GM12878 (cell line): ENCODE data around the gene CEP78. TPM values are rescaled to one million over a fixed set of nuclear protein-coding genes. Genes with fewer than 3 reads are reported as not detected.

ENCODE experiments used
- ATAC-seq: fragments of 200-7000 bp; cut with Tn5 transposase; 3 replicates; pipeline ENCODE4 v1.9.1; 2020; ENCODE audit warnings: mild to moderate bottlenecking, moderate library complexity
- BruUV-seq: library from RNA; stranded (reverse); fragments of 400-500 nt; replicated peaks from 2 replicates; lab custom pipeline; 2021; lab: Mats Ljungman, UMichigan
- CTCF ChIA-PET: fragments of 300-600 bp; sonication (Branson Sonifier 250); formaldehyde crosslinking; extraction: SDS; loops from one replicate; lab custom pipeline; 2021; ENCODE audit warnings: inconsistent platforms; lab: Yijun Ruan, JAX
- POLR2A ChIA-PET: fragments of 350-600 bp; formaldehyde crosslinking; extraction: SDS; loops from one replicate; lab custom pipeline; 2021; ENCODE audit warnings: inconsistent platforms; lab: Charles Lee
- RAD21 ChIA-PET: fragments of 300-600 bp; sonication (Branson Sonifier 250); formaldehyde crosslinking; loops from one replicate; lab custom pipeline; 2023; ENCODE audit warnings: antibody characterized with exemption; ENCODE audit not compliant: unreplicated experiment; lab: Charles Lee
- SMC1A ChIA-PET: fragments of 300-600 bp; sonication (Branson Sonifier 250); formaldehyde crosslinking; loops from one replicate; lab custom pipeline; 2023; ENCODE audit not compliant: unreplicated experiment, uncharacterized antibody; lab: Charles Lee
- DNase-seq: peaks from one replicate; pipeline ENCODE4 v3.0.0-alpha.2; 2011; ENCODE audit warnings: low read depth, low spot score
- FAIRE-seq: peaks from 3 replicates; lab custom pipeline; 2011; peaks lifted over from hg19 to GRCh38; lab: Jason Lieb, UNC
- H2AFZ ChIP-seq: 2 replicates; pipeline ENCODE4 v1.6.0; 2011; ENCODE audit warnings: low read depth, low read length, control low read depth; ENCODE audit not compliant: control insufficient read depth
- H3K27ac ChIP-seq: 2 replicates; pipeline ENCODE4 v1.5.1; 2011; ENCODE audit warnings: control low read depth; ENCODE audit not compliant: control insufficient read depth, insufficient read depth
- H3K27me3 ChIP-seq, 2 experiments: replicated peaks in 1 of 2; 2 replicates each; pipeline versions ENCODE4 v1.6.0 to v1.6.1; 2011; ENCODE audit warnings: low read length in 1 of 2; ENCODE audit not compliant: control insufficient read depth in 2 of 2, insufficient read depth in 2 of 2
- H3K36me3 ChIP-seq, 2 experiments: 2 replicates each; pipeline ENCODE4 v1.5.1; 2011; ENCODE audit warnings: low read length in 1 of 2; ENCODE audit not compliant: control insufficient read depth in 2 of 2, insufficient read depth in 2 of 2
- H3K4me1 ChIP-seq: 2 replicates; pipeline ENCODE4 v1.6.1; 2011; ENCODE audit warnings: mild to moderate bottlenecking, low read length, moderate library complexity, mixed read lengths; ENCODE audit not compliant: control insufficient read depth, insufficient read depth
- H3K4me2 ChIP-seq: 2 replicates; pipeline ENCODE4 v1.6.0; 2011; ENCODE audit warnings: control low read depth; ENCODE audit not compliant: control insufficient read depth, insufficient read depth
- H3K4me3 ChIP-seq: fragments of 200-600 bp; sonication (generic); 2 replicates; pipeline ENCODE4 v1.5.1; 2016
- H3K79me2 ChIP-seq: 2 replicates; pipeline ENCODE4 v1.6.0; 2011; ENCODE audit warnings: low read length; ENCODE audit not compliant: control insufficient read depth, insufficient read depth
- H3K9ac ChIP-seq: 2 replicates; pipeline ENCODE4 v1.8.0; 2011; ENCODE audit warnings: low read length, control low read depth, mixed read lengths; ENCODE audit not compliant: control insufficient read depth, insufficient read depth
- H3K9me3 ChIP-seq: replicated peaks from 3 replicates; pipeline ENCODE4 v1.5.1; 2011; ENCODE audit warnings: mild to moderate bottlenecking, low read length; ENCODE audit not compliant: control insufficient read depth, insufficient read depth
- H4K20me1 ChIP-seq: 2 replicates; pipeline ENCODE4 v1.6.0; 2011; ENCODE audit not compliant: control insufficient read depth, insufficient read depth
- CBFB ChIP-seq: IDR thresholded peaks from 2 replicates; pipeline ENCODE4 v1.6.1; 2016; ENCODE audit warnings: antibody characterized with exemption, low read depth
- CEBPB ChIP-seq, 2 experiments: fragments of 150-350 bp in 1 of 2; IDR thresholded peaks; 2 replicates each; pipeline ENCODE4 v1.6.1; 2012 to 2014; ENCODE audit warnings: low read depth in 2 of 2, low read length in 2 of 2, borderline replicate concordance in 1 of 2, inconsistent platforms in 1 of 2
- CREB1 ChIP-seq: IDR thresholded peaks from 2 replicates; pipeline ENCODE4 v1.6.1; 2012; ENCODE audit warnings: low read depth, mild to moderate bottlenecking, inconsistent platforms
- HDAC2 ChIP-seq: fragments of 200-600 bp; sonication (generic); IDR thresholded peaks from 2 replicates; pipeline ENCODE4 v1.6.1; 2017
- MEF2B ChIP-seq: fragments of 450-650 bp; IDR thresholded peaks from 2 replicates; pipeline ENCODE4 v1.6.1; 2018; ENCODE audit warnings: mild to moderate bottlenecking, moderate library complexity; ENCODE audit not compliant: partially characterized antibody, poor library complexity, severe bottlenecking
- MTA3 ChIP-seq: IDR thresholded peaks from 2 replicates; pipeline ENCODE4 v1.6.1; 2012; ENCODE audit warnings: low read length, inconsistent platforms, borderline replicate concordance
- MYC ChIP-seq: IDR thresholded peaks from 2 replicates; pipeline ENCODE4 v1.6.1; 2011; ENCODE audit warnings: mild to moderate bottlenecking, low read length, moderate library complexity, inconsistent platforms; ENCODE audit not compliant: insufficient read depth, insufficient replicate concordance, insufficient read length, severe bottlenecking
- NR2C2 ChIP-seq: IDR thresholded peaks from 2 replicates; pipeline ENCODE4 v1.6.1; 2011; ENCODE audit warnings: borderline replicate concordance, low read depth; ENCODE audit not compliant: control insufficient read depth, insufficient read length
- SREBF2 ChIP-seq: IDR thresholded peaks from 2 replicates; pipeline ENCODE4 v1.6.1; 2012; ENCODE audit warnings: mild to moderate bottlenecking, low read length
- SUZ12 ChIP-seq: fragments of 200-600 bp; sonication (generic); IDR thresholded peaks from one replicate; pipeline ENCODE4 v1.6.1; 2018; ENCODE audit warnings: antibody characterized with exemption, mild to moderate bottlenecking; ENCODE audit not compliant: unreplicated experiment
- WGBS: methylation state at CpG from one replicate; pipeline ENCODE4 v1.1.6; 2016; ENCODE audit warnings: low lambda C conversion rate; ENCODE audit not compliant: insufficient replicate concordance, insufficient coverage; ENCODE audit errors: missing lambda C conversion rate; 5-methylcytosine and 5-hydroxymethylcytosine counted together
- in situ Hi-C: fragments of 300-500 bp; cut with MboI; formaldehyde crosslinking; loops from 9 replicates; pipeline ENCODE4 v1.14.3; 2018; ENCODE audit warnings: mixed read lengths
- intact Hi-C: fragments of 100-400 bp; cut with micrococcal nuclease; formaldehyde crosslinking; loops from one replicate; pipeline ENCODE4 v1.14.2; 2022; ENCODE audit not compliant: unreplicated experiment
- polyA plus RNA-seq, 11 experiments: library from polyadenylated mRNA; depleted of rRNA in 4 of 11; unstranded in 6 of 11; stranded (reverse) in 5 of 11; fragments of >200 nt; fragmentation: Nextera tagmentation in 4 of 11; fragmentation: Illumina TruSeq in 1 of 11; extraction: Ambion mirVana in 4 of 11; extraction: Trizol in 1 of 11; gene quantifications; 1 replicate in 1 of 11; 2 replicates in 10 of 11; pipeline versions ENCODE4 v1.2.1 to v1.2.3, GENCODE V29; 2011 to 2016; ENCODE audit warnings: inconsistent platforms in 2 of 11, missing spikeins in 2 of 11, low read depth in 1 of 11
- total RNA-seq, 4 experiments: library from RNA; depleted of rRNA in 3 of 4; stranded (reverse); fragments of >200 nt in 3 of 4; fragmentation: Illumina TruSeq in 1 of 4; extraction: Trizol in 1 of 4; gene quantifications; 2 replicates each; pipeline versions ENCODE4 v1.2.1 to v1.2.3, GENCODE V29; 2013 to 2021

CEP78 gene
- total and polyA plus RNA-seq, 10 of the 15 experiments (the other 5 are each of a cell fraction or from before 2014, with no cell fraction given): 4.1 to 44.9 (median 27.9) TPM

DNA sequence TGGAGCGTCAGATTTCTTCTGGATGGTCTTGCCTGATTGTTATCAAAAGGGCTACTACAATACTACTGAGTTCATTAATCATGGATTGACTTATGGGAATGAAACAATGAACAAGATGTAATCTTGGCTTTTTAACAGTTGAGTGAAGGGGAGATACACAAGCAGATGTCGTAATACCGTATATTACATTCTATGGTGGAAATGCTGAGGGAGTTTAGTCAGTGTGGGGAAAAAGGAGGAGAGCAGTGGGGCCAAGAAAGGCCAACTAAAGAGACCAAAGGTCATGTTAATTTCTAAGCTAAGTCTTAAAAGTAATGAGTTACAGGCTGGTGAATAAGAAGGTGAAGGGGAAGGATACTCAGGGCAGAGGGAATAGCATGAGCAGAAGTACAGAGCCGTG is 32.0 kb downstream of the CEP78 start:
- ChIA-PET POLR2A (no interaction called here), SMC1A (no interaction called here), RAD21 (no interaction called here), CTCF (interaction anchor here (1.0 to 1.7 kb wide), 3 partner anchors 10 to 20 kb away, joined by 3 to 5 read pairs (median 3); no protein-coding TSS in a partner anchor)
- in situ Hi-C loops (loop anchor here (5.0 kb wide), 1 partner anchor 99 kb away; no protein-coding TSS in a partner anchor), intact Hi-C loops (no loop called here)
- H3K27ac ChIP-seq: no peak overlapping the region
- 99% methylated on average over 4 of the region's 4 CpGs for WGBS
- no TSS peak for BruUV-seq
- H3K4me3 ChIP-seq: no peak overlapping the region
- no peak overlapping the region for H2AFZ ChIP-seq
- no peaks in the 10 kb centered on the region for H3K27me3 ChIP-seq
- H3K79me2 ChIP-seq: no peaks in the 10 kb centered on the region
- H3K4me1 ChIP-seq: no peaks in the 10 kb centered on the region
- no peaks in the 10 kb centered on the region for H3K9me3 ChIP-seq
- TF ChIP-seq SREBF2: no peak
- TF ChIP-seq CREB1: no peak
- no peak for TF ChIP-seq HDAC2
- no peak for TF ChIP-seq SUZ12
- no peak for TF ChIP-seq CBFB
- TF ChIP-seq CEBPB (IDR thresholded peaks at IDR 0.05; ENCODE audit: borderline replicate concordance in 1 of 2, low read depth in 2 of 2, low read length in 2 of 2): no peak
- TF ChIP-seq MYC: no peak
- TF ChIP-seq NR2C2: no peak
- TF ChIP-seq MTA3: no peak
- TF ChIP-seq MEF2B: no peak
- DNase-seq (no peak), FAIRE-seq (no peak), ATAC-seq (no peak)
- H3K4me2 ChIP-seq: no peak overlapping the region
- no peak overlapping the region for H3K9ac ChIP-seq
- H4K20me1 ChIP-seq: no peaks in the 10 kb centered on the region
- H3K36me3 ChIP-seq: peaks cover 0 to 5% of the 10 kb centered on the region in 2 experiments; a peak in 3 of 4 replicates
